Measurements from ENCODE around the gene CCZ1B. TPM values are rescaled to one million over a fixed set of nuclear protein-coding genes. Genes with fewer than 3 reads are reported as not detected.
"Not testable (repeated sequence)": the region's sequence is repeated elsewhere in the genome, so short reads cannot be mapped to it uniquely, and the experiment has no call there.

CCZ1B gene
- total and polyA plus RNA-seq, 8 donors: 21.1 to 35.8 (median 26.0) TPM

DNA sequence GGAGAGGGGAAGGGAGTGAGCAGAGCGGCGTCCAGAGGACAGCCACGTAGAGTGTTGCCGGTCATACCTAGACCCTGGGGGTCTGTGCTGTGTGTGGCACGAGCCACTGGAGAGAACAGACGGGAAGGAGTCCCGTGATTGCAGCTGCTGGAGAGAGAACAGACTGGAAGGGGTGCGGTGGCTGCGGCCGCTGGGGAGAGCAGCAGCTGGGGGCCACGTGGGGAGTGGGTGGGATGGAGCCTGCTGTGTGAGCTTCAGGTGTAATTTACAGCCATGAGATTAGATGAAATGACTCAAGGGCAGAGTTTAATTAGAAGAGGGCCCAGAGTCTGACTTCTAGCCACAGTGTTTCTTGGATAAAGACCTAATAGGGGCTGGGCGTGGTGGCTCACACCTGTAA, 76.7 kb downstream of the CCZ1B start:
- intact Hi-C loops (cut with DNase I); FAIRE-seq; H3K27ac ChIP-seq; H3K9me3 ChIP-seq; ATAC-seq; H3K4me3 ChIP-seq; H3K27me3 ChIP-seq; H3K4me1 ChIP-seq; H3K36me3 ChIP-seq: not testable (repeated sequence)
- DNase-seq: peak in 1 of 6 donors; percentile 48
- WGBS, 2 donors: 89 to 91% methylated on average over 6 of the region's 12 CpGs

Other genes with a start within 250 kb of the CCZ1B start
- 10 to 100 TPM; 28.4 to 42.1 (median 36.0) TPM for gene ZDHHC4, start 248.8 kb downstream of the CCZ1B start, total RNA-seq
- 10 to 100 TPM; 33.1 to 43.4 TPM for gene ZDHHC4, start 248.8 kb downstream of the CCZ1B start, polyA plus RNA-seq
- gene INTS15, start 236.3 kb downstream of the CCZ1B start, total RNA-seq: 10 to 100 TPM; 12.4 to 18.1 (median 14.1) TPM
- 10 to 100 TPM; 21.1 to 23.0 TPM for gene INTS15, start 236.3 kb downstream of the CCZ1B start, polyA plus RNA-seq
- 1 to 10 TPM; 3.6 to 7.8 (median 5.8) TPM for gene ZNF853, start 210.7 kb downstream of the CCZ1B start, total RNA-seq
- gene ZNF853, start 210.7 kb downstream of the CCZ1B start, polyA plus RNA-seq: 1 to 10 TPM; 1.6 to 4.3 TPM
- 10 to 100 TPM; 12.4 to 21.6 (median 14.5) TPM for gene ZNF316, start 189.0 kb downstream of the CCZ1B start, total RNA-seq
- 10 to 100 TPM; 19.6 to 52.6 TPM for gene ZNF316, start 189.0 kb downstream of the CCZ1B start, polyA plus RNA-seq
- 10 to 100 TPM in 3 of 6 donors, 1 to 10 TPM in 3; 7.9 to 15.3 (median 10.2) TPM for gene ZNF12, start 119.3 kb downstream of the CCZ1B start, total RNA-seq
- 1 to 10 TPM; 5.9 to 7.2 TPM for gene ZNF12, start 119.3 kb downstream of the CCZ1B start, polyA plus RNA-seq
- under 1 TPM in 2 of 6 donors, not detected in 4; 0.06 to 0.37 TPM for gene RSPH10B2, start 72.2 kb downstream of the CCZ1B start, total RNA-seq
- not detected for gene RSPH10B2, start 72.2 kb downstream of the CCZ1B start, polyA plus RNA-seq

Measured in pancreas (tissue), 10 donors.